Fibroblast of skin of right quadriceps (primary cell): ENCODE data around the gene FEZ2.
A peak's percentile ranks its signal among the peaks of the same experiment; 100 is the strongest.

Experiments used
- DNase-seq: peaks from one replicate; pipeline ENCODE4 v3.0.0-alpha.2; 2013

The FEZ2 gene

GRCh38 chr2:36586672-36587071, 11.3 kb downstream of the FEZ2 start:
- DNase-seq = no peak

GRCh38 chr2:36584148-36584794, 13.7 kb downstream of the FEZ2 start:
- DNase-seq = no peak

- DNase-seq = no peak
These were observed 15.0 kb downstream of the FEZ2 start for GRCh38 chr2:36582951-36583350.

GRCh38 chr2:36582538-36582937, 15.4 kb downstream of the FEZ2 start:
- no peak for DNase-seq

- no peak for DNase-seq
These were observed 18.7 kb downstream of the FEZ2 start for GRCh38 chr2:36579297-36579664.

- DNase-seq = no peak
These were observed 19.3 kb downstream of the FEZ2 start for GRCh38 chr2:36578343-36579296.

- DNase-seq = no peak
These were observed 20.1 kb downstream of the FEZ2 start for GRCh38 chr2:36577884-36578283.

- DNase-seq = no peak
These were observed 23.4 kb downstream of the FEZ2 start for GRCh38 chr2:36574560-36574959.

- no peak for DNase-seq
These were observed 24.8 kb downstream of the FEZ2 start for GRCh38 chr2:36573165-36573564.

GRCh38 chr2:36572719-36573059, 25.3 kb downstream of the FEZ2 start:
- peak; percentile 84 for DNase-seq

GRCh38 chr2:36572054-36572718, 25.8 kb downstream of the FEZ2 start:
- DNase-seq = no peak

- peak; percentile 65 for DNase-seq
These were observed 27.6 kb downstream of the FEZ2 start for GRCh38 chr2:36570416-36570815.

GRCh38 chr2:36569267-36569856, 28.6 kb downstream of the FEZ2 start:
- DNase-seq = no peak

- DNase-seq = peak; percentile 73
These were observed 29.3 kb downstream of the FEZ2 start for GRCh38 chr2:36568516-36569246.

- no peak for DNase-seq
These were observed 30.1 kb downstream of the FEZ2 start for GRCh38 chr2:36567711-36568408.

- DNase-seq = no peak
These were observed 31.1 kb downstream of the FEZ2 start for GRCh38 chr2:36566887-36567286.

- DNase-seq = no peak
These were observed 32.3 kb downstream of the FEZ2 start for GRCh38 chr2:36565712-36566111.

GRCh38 chr2:36564377-36564930, 33.5 kb downstream of the FEZ2 start:
- no peak for DNase-seq

GRCh38 chr2:36562973-36563532, 34.9 kb downstream of the FEZ2 start:
- peak; percentile 72 for DNase-seq

GRCh38 chr2:36562240-36562639, 35.7 kb downstream of the FEZ2 start:
- DNase-seq = peak; percentile 71

- peak; percentile 97 for DNase-seq
These were observed 36.6 kb downstream of the FEZ2 start for GRCh38 chr2:36561237-36561944.
